Liver (tissue), 9 donors: ENCODE results near the gene SERPINE1. TPM values are rescaled to one million over a fixed set of nuclear protein-coding genes. Genes with fewer than 3 reads are reported as not detected.
A peak's percentile ranks its signal among the peaks of the same experiment; 100 is the strongest.
"Not testable (repeated sequence)": the region's sequence is repeated elsewhere in the genome, so short reads cannot be mapped to it uniquely, and the experiment has no call there.

Experiments used
- DNase-seq: peaks from one replicate; pipeline ENCODE4 v3.0.0-alpha.2; 2017; ENCODE audit warnings: low spot score
- H3K27ac ChIP-seq, 2 donors: one replicate each; pipeline ENCODE4 v1.7.0; 2013; ENCODE audit warnings: inconsistent platforms in 2 of 2, low read length in 2 of 2, control low read depth in 1 of 2, low read depth in 1 of 2, mild to moderate bottlenecking in 1 of 2
- H3K27me3 ChIP-seq, 4 donors: one replicate each; pipeline versions ENCODE4 v1.6.1 to v1.7.0; 2013; ENCODE audit warnings: low read length in 3 of 4, inconsistent platforms in 1 of 4, mild to moderate bottlenecking in 1 of 4, moderate library complexity in 1 of 4; ENCODE audit not compliant: control insufficient read depth in 4 of 4, insufficient read depth in 4 of 4
- H3K36me3 ChIP-seq, 4 donors: one replicate each; pipeline versions ENCODE4 v1.6.1 to v1.7.0; 2013; ENCODE audit warnings: low read length in 3 of 4, mild to moderate bottlenecking in 3 of 4, low read depth in 1 of 4, moderate library complexity in 1 of 4; ENCODE audit not compliant: control insufficient read depth in 4 of 4, insufficient read depth in 3 of 4
- H3K4me1 ChIP-seq, 4 donors: one replicate each; pipeline versions ENCODE4 v1.6.1 to v1.7.0; 2013; ENCODE audit warnings: low read length in 3 of 4, mild to moderate bottlenecking in 3 of 4, moderate library complexity in 1 of 4; ENCODE audit not compliant: control insufficient read depth in 4 of 4, insufficient read depth in 4 of 4
- H3K4me3 ChIP-seq, 3 donors: one replicate each; pipeline versions ENCODE4 v1.6.1 to v1.7.0; 2013; ENCODE audit warnings: low read length in 3 of 3, control low read depth in 1 of 3, low read depth in 1 of 3, mild to moderate bottlenecking in 1 of 3
- H3K9ac ChIP-seq, 2 donors: one replicate each; pipeline ENCODE4 v1.7.0; 2013; ENCODE audit warnings: low read length in 2 of 2, mild to moderate bottlenecking in 2 of 2, moderate library complexity in 2 of 2, control low read depth in 1 of 2, low read depth in 1 of 2
- H3K9me3 ChIP-seq, 4 donors: one replicate each; pipeline versions ENCODE4 v1.6.1 to v1.7.0; 2013; ENCODE audit warnings: low read length in 3 of 4; ENCODE audit not compliant: control insufficient read depth in 4 of 4
- ATF3 ChIP-seq: IDR thresholded peaks from 2 replicates; pipeline ENCODE4 v1.6.1; 2016; ENCODE audit warnings: antibody characterized with exemption
- CTCF ChIP-seq: fragments of 150-350 bp; IDR thresholded peaks from 2 replicates; pipeline ENCODE4 v1.5.1; 2017; ENCODE audit warnings: improper control_type of control experiment, low read depth, low read length; ENCODE audit not compliant: missing input control
- EGR1 ChIP-seq, 2 donors: IDR thresholded peaks; 2 replicates each; pipeline ENCODE4 v1.6.1; 2016 to 2018; ENCODE audit warnings: antibody characterized with exemption in 2 of 2, low read depth in 2 of 2
- FOXA1 ChIP-seq: IDR thresholded peaks from 2 replicates; pipeline ENCODE4 v1.6.1; 2016; ENCODE audit warnings: antibody characterized with exemption
- FOXA2 ChIP-seq: IDR thresholded peaks from 2 replicates; pipeline ENCODE4 v1.6.1; 2016; ENCODE audit warnings: antibody characterized with exemption
- GABPA ChIP-seq, 2 donors: IDR thresholded peaks in 1 of 2; conservative IDR thresholded peaks in 1 of 2; 2 replicates each; pipeline ENCODE4 v1.6.1; 2016; ENCODE audit warnings: antibody characterized with exemption in 2 of 2, mild to moderate bottlenecking in 1 of 2, moderate library complexity in 1 of 2
- HNF4A ChIP-seq, 2 donors: conservative IDR thresholded peaks; 2 replicates each; pipeline ENCODE4 v1.6.1; 2016; ENCODE audit warnings: antibody characterized with exemption in 2 of 2, mild to moderate bottlenecking in 2 of 2
- HNF4G ChIP-seq: IDR thresholded peaks from 2 replicates; pipeline ENCODE4 v1.6.1; 2016; ENCODE audit warnings: antibody characterized with exemption
- JUND ChIP-seq, 2 donors: IDR thresholded peaks; 2 replicates each; pipeline ENCODE4 v1.6.1; 2016; ENCODE audit warnings: antibody characterized with exemption in 2 of 2
- MAX ChIP-seq: IDR thresholded peaks from 2 replicates; pipeline ENCODE4 v1.6.1; 2016; ENCODE audit warnings: antibody characterized with exemption
- NR2F2 ChIP-seq: IDR thresholded peaks from 2 replicates; pipeline ENCODE4 v1.6.1; 2016; ENCODE audit warnings: antibody characterized with exemption
- REST ChIP-seq: IDR thresholded peaks from 2 replicates; pipeline ENCODE4 v1.6.1; 2016; ENCODE audit warnings: antibody characterized with exemption, mild to moderate bottlenecking
- RXRA ChIP-seq, 2 donors: IDR thresholded peaks; 2 replicates each; pipeline ENCODE4 v1.6.1; 2017 to 2018; ENCODE audit warnings: antibody characterized with exemption in 2 of 2, mild to moderate bottlenecking in 1 of 2
- SP1 ChIP-seq: IDR thresholded peaks from 2 replicates; pipeline ENCODE4 v1.6.1; 2018; ENCODE audit warnings: antibody characterized with exemption, mild to moderate bottlenecking
- TAF1 ChIP-seq: conservative IDR thresholded peaks from 2 replicates; pipeline ENCODE4 v1.6.1; 2016; ENCODE audit warnings: antibody characterized with exemption, mild to moderate bottlenecking
- YY1 ChIP-seq: IDR thresholded peaks from 2 replicates; pipeline ENCODE4 v1.6.1; 2016; ENCODE audit warnings: antibody characterized with exemption, mild to moderate bottlenecking
- ZBTB33 ChIP-seq: IDR thresholded peaks from 2 replicates; pipeline ENCODE4 v1.6.1; 2016; ENCODE audit warnings: antibody characterized with exemption
- WGBS: extraction: QIAGEN DNeasy Blood & Tissue Kit; methylation state at CpG from one replicate; pipeline ENCODE4 v1.1.7; 2013; 5-methylcytosine and 5-hydroxymethylcytosine counted together
- polyA plus RNA-seq, 2 donors: library from polyadenylated mRNA; stranded (reverse) in 1 of 2; unstranded in 1 of 2; fragments of 200-250 nt in 1 of 2; fragments of >200 nt in 1 of 2; fragmentation: Nextera tagmentation in 1 of 2; extraction: Ambion mirVana in 1 of 2; gene quantifications; one replicate each; pipeline versions ENCODE4 v1.2.1 to v1.2.3, GENCODE V29; 2013 to 2015
- total RNA-seq, 2 donors: library from RNA; depleted of rRNA; stranded (reverse); fragments of >200 nt; gene quantifications; one replicate each; pipeline ENCODE4 v1.2.3, GENCODE V29; 2014
- donor health status: healthy.
- donor health status: healthy.
- donor health status: healthy.
- donor health status: healthy.
- donor health status: healthy.

SERPINE1 gene
- total and polyA plus RNA-seq, 4 donors = 0.93 to 18.6 (median 8.0) TPM

- Histone ChIP-seq H3K27me3 (no peaks in the 10 kb centered on the region), H3K27ac (peak overlapping the region; percentile 85 to 98), H3K4me1 (peaks cover 8 to 34% (median 21%) of the 10 kb centered on the region in 4 donors), H3K36me3 (no peaks in the 10 kb centered on the region), H3K9ac (no peak overlapping the region), H3K9me3 (no peaks in the 10 kb centered on the region), H3K4me3 (no peak overlapping the region)
- TF ChIP-seq GABPA (IDR thresholded peaks at IDR 0.05 in 1 of 2, conservative IDR thresholded peaks at IDR 0.05 in 1 of 2) (no peak), ATF3 (no peak), REST (no peak), JUND (IDR thresholded peaks at IDR 0.05) (no peak), HNF4A (conservative IDR thresholded peaks at IDR 0.05) (no peak), RXRA (IDR thresholded peaks at IDR 0.05) (no peak), FOXA1 (no peak), EGR1 (IDR thresholded peaks at IDR 0.05; ENCODE audit: low read depth in 2 of 2) (no peak), CTCF (no peak), ZBTB33 (no peak), SP1 (no peak), HNF4G (no peak), TAF1 (no peak), YY1 (no peak), NR2F2 (no peak), FOXA2 (no peak), MAX (no peak)
- DNase-seq = no peak
- WGBS = 62% methylated on average over 3 of the region's 3 CpGs
These were observed 22.1 kb upstream of the SERPINE1 start for GRCh38 chr7:101104799-101105198.

GRCh38 chr7:101105248-101105647 lies 21.7 kb upstream of the SERPINE1 start:
- H3K27me3 ChIP-seq = not testable (repeated sequence)
- peak overlapping the region; percentile 85 to 98 for H3K27ac ChIP-seq
- 83% methylated on average over 5 of the region's 5 CpGs for WGBS

More at GRCh38 chr7:101105248-101105647, 21.7 kb upstream of the SERPINE1 start:
- not testable (repeated sequence) for H3K36me3 ChIP-seq, H3K9me3 ChIP-seq, DNase-seq, H3K9ac ChIP-seq, H3K4me3 ChIP-seq
- peaks cover 5 to 30% (median 18%) of the 10 kb centered on the region in 4 donors for H3K4me1 ChIP-seq
